ENCODE results near the gene FAXDC2. TPM values are rescaled to one million over a fixed set of nuclear protein-coding genes. Genes with fewer than 3 reads are reported as not detected.

The FAXDC2 gene, protein sequence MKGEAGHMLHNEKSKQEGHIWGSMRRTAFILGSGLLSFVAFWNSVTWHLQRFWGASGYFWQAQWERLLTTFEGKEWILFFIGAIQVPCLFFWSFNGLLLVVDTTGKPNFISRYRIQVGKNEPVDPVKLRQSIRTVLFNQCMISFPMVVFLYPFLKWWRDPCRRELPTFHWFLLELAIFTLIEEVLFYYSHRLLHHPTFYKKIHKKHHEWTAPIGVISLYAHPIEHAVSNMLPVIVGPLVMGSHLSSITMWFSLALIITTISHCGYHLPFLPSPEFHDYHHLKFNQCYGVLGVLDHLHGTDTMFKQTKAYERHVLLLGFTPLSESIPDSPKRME
- total RNA-seq: 10 to 100 TPM; 15.2 to 40.7 (median 23.1) TPM
- polyA plus RNA-seq: 100 to 1,000 TPM in 1 of 2 donors, 10 to 100 TPM in 1; 43.7 to 120 TPM
- long read RNA-seq, donor 1, transcript FAXDC2-201 (9 exons, 3,251 nt): major isoform, 15 of 36 reads
- long read RNA-seq, donor 1, partial matches to known transcripts: 5 of 36 reads
- long read RNA-seq, donor 1, other reads (novel, unspliced or antisense): 16 of 36 reads
- long read RNA-seq, donor 2, partial matches to known transcripts: 24 of 32 reads
- long read RNA-seq, donor 2, other reads (novel, unspliced or antisense): 7 of 32 reads
- long read RNA-seq, donor 3, transcript FAXDC2-201 (9 exons, 3,251 nt): major isoform, 20 of 43 reads
- long read RNA-seq, donor 3, partial matches to known transcripts: 5 of 43 reads
- long read RNA-seq, donor 3, other reads (novel, unspliced or antisense): 18 of 43 reads

DNA sequence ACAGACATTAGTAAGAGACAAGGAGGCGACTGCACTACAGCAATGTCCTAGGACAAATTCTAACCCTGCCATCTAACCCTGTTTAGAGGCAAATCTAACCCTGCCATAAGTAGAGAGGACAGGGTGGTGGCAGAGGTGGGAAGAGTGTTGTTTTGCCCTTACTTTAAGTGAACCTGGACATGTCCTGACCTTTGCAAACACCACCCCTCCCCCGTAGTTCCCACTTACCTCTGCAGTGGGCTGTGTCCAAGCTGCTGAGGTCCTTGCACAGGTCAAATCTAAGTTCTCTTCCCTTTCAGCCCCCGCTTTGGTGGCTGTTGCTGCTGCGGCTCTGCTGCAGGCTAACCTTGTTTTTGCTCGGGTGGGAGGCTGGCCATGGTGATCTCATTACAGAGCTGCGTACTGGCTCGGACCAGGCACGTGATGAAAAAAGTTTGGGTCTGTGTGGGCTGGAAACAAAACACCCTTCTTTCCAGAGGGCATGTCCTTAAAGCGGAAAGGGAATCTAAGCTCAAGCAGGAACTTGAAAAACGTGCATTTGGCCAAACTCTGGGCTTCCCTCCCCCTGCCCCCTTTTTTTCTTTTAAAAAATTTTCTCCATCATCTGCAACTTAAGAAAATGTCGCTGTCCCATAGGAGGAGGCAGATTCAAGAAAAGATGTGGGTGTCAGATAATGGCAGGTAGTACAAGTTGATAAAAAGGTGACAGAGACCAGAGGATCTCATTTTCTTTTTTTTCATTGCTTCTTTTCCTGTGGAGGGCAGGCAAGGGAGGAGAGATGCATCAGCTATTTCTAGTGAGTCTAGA lies at the start of gene FAXDC2:
FAXDC2 (minus strand) TSS at position 349 of the 808 bp plus-strand sequence. CDS start 12,425 bp downstream, outside the sequence.
- intact Hi-C loops (cut with DNase I): loop anchor here in 2 of 4 donors (10.0 kb wide), 1 partner anchor 96 kb away; the partner anchor contains the start of gene LARP1 (in 2 of the 2)
- H3K4me1 ChIP-seq (ENCODE audit: insufficient read depth): peaks cover 8% of the 10 kb centered on the region
- WGBS, 3 donors: 0 to 2% (median 2%) methylated on average over 11 of the region's 11 CpGs

GRCh38 chr5:154900066-154900465 lies 49.7 kb upstream of the FAXDC2 start:
- H3K4me3 ChIP-seq: no peak overlapping the region
- no peaks in the 10 kb centered on the region for H3K9me3 ChIP-seq
- no peaks in the 10 kb centered on the region for H3K4me1 ChIP-seq (ENCODE audit: insufficient read depth)
- intact Hi-C loops (cut with DNase I): no loop called here
- TF ChIP-seq EP300 (IDR thresholded peaks at IDR 0.05): no peak
- no peak for TF ChIP-seq CTCF (IDR thresholded peaks at IDR 0.05)
- TF ChIP-seq POLR2A (IDR thresholded peaks at IDR 0.05): no peak
- no peak for DNase-seq
- no peak overlapping the region for H3K27ac ChIP-seq
- H3K27me3 ChIP-seq: no peaks in the 10 kb centered on the region
- H3K36me3 ChIP-seq: no peaks in the 10 kb centered on the region
- 82 to 89% (median 84%) methylated on average over 1 of the region's 1 CpG for WGBS, 3 donors

More for the DNA sequence above, at the start of gene FAXDC2:
- Histone ChIP-seq H3K4me3 (peak within 1 kb of the TSS; percentile 54), H3K27ac (peak within 1 kb of the TSS; percentile 44 to 68), H3K9me3 (no peaks in the 10 kb centered on the region), H3K27me3 (no peaks in the 10 kb centered on the region), H3K36me3 (no peaks in the 10 kb centered on the region)
- TF ChIP-seq POLR2A (IDR thresholded peaks at IDR 0.05) (peak; percentile 38), CTCF (IDR thresholded peaks at IDR 0.05) (no peak), EP300 (IDR thresholded peaks at IDR 0.05) (no peak)
- DNase-seq: peak; percentile 80 to 85 (median 82)

DNA sequence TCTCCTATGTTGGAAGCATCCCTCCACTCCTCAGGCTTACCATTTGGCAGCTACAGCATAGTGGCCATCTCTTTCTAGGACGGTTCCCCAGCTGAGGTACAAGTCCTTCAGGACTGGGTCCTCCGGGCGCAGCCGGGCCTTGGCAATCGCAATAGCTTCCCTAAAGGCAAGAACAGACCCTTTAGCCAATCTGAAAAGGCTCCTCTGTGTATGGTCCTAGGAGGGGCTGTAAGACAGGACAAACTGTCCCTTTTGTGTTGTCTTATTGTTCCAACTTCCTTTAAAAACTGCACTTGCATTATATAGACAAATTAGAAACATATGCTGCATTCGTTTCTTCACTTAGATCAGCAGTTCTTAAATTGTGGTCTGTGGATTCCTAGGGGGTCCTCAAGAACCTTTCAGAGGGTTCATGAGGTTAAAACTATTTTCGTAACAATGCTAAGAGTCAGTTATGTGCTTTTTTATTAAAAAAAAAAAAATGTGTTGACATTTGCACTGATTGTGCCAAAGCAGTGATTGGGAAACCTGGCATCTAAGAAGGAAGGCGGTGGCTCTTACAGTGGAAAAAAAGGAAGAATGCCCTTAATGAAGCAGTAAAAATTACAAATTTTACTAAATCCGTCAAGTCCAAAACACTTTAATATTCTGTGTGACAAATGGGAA lies 48.9 kb upstream of the FAXDC2 start:
- intact Hi-C loops (cut with DNase I): no loop called here
- no peak overlapping the region for H3K27ac ChIP-seq
- DNase-seq: no peak
- H3K4me3 ChIP-seq: no peak overlapping the region
- H3K36me3 ChIP-seq: no peaks in the 10 kb centered on the region
- H3K9me3 ChIP-seq: no peaks in the 10 kb centered on the region
- 91 to 96% (median 95%) methylated on average over 9 of the region's 9 CpGs for WGBS, 3 donors
- TF ChIP-seq POLR2A (IDR thresholded peaks at IDR 0.05) (no peak), CTCF (IDR thresholded peaks at IDR 0.05) (no peak), EP300 (IDR thresholded peaks at IDR 0.05) (no peak)
- no peaks in the 10 kb centered on the region for H3K4me1 ChIP-seq (ENCODE audit: insufficient read depth)
- no peaks in the 10 kb centered on the region for H3K27me3 ChIP-seq

Data from ovary (tissue), 10 donors.